Measurements from ENCODE around the gene USP32.
"Not testable (repeated sequence)": the region's sequence is repeated elsewhere in the genome, so short reads cannot be mapped to it uniquely, and the experiment has no call there.

USP32 gene

GRCh38 chr17:60292697-60293096 lies 99.2 kb downstream of the USP32 start:
- no peak for DNase-seq

- DNase-seq: no peak
Observed at GRCh38 chr17:60284709-60285108, 107.2 kb downstream of the USP32 start.

GRCh38 chr17:60283816-60284215 lies 108.1 kb downstream of the USP32 start:
- DNase-seq: no peak

- DNase-seq: no peak
Observed at GRCh38 chr17:60280673-60281072, 111.3 kb downstream of the USP32 start.

GRCh38 chr17:60278237-60278636 lies 113.7 kb downstream of the USP32 start:
- DNase-seq: no peak

- DNase-seq: no peak
Observed at GRCh38 chr17:60277258-60277657, 114.7 kb downstream of the USP32 start.

- DNase-seq: no peak
Observed at GRCh38 chr17:60269417-60269816, 122.5 kb downstream of the USP32 start.

GRCh38 chr17:60260540-60260939 lies 131.4 kb downstream of the USP32 start:
- no peak for DNase-seq

- DNase-seq: no peak
Observed at GRCh38 chr17:60258313-60258712, 133.6 kb downstream of the USP32 start.

GRCh38 chr17:60256174-60256573 lies 135.8 kb downstream of the USP32 start:
- no peak for DNase-seq

GRCh38 chr17:60253048-60253447 lies 138.9 kb downstream of the USP32 start:
- DNase-seq: no peak

GRCh38 chr17:60252459-60252858 lies 139.5 kb downstream of the USP32 start:
- no peak for DNase-seq

- no peak for DNase-seq
Observed at GRCh38 chr17:60249290-60249826, 142.6 kb downstream of the USP32 start.

- DNase-seq: no peak
Observed at GRCh38 chr17:60248618-60249289, 143.2 kb downstream of the USP32 start.

GRCh38 chr17:60247836-60248461 lies 144.0 kb downstream of the USP32 start:
- no peak for DNase-seq

- no peak for DNase-seq
Observed at GRCh38 chr17:60244656-60245055, 147.3 kb downstream of the USP32 start.

- DNase-seq: no peak
Observed at GRCh38 chr17:60240290-60240689, 151.6 kb downstream of the USP32 start.

GRCh38 chr17:60231691-60232090 lies 160.2 kb downstream of the USP32 start:
- no peak for DNase-seq

- no peak for DNase-seq
Observed at GRCh38 chr17:60231234-60231633, 160.7 kb downstream of the USP32 start.

- DNase-seq: no peak
Observed at GRCh38 chr17:60230358-60230757, 161.6 kb downstream of the USP32 start.

- DNase-seq: no peak
Observed at GRCh38 chr17:60229188-60229802, 162.6 kb downstream of the USP32 start.

GRCh38 chr17:60227276-60227675 lies 164.7 kb downstream of the USP32 start:
- DNase-seq: not testable (repeated sequence)

- no peak for DNase-seq
Observed at GRCh38 chr17:60224064-60224463, 167.9 kb downstream of the USP32 start.

GRCh38 chr17:60223456-60223855 lies 168.5 kb downstream of the USP32 start:
- DNase-seq: no peak

All from activated CD4-positive, alpha-beta T cell treated with anti-CD3 and anti-CD28 coated beads, Interleukin-2, amount 50 U/mL, for 1 hour (primary cell).